ENCODE results near the gene TEKTIP1. TPM values are rescaled to one million over a fixed set of nuclear protein-coding genes. Genes with fewer than 3 reads are reported as not detected.
"Not testable (repeated sequence)": the region's sequence is repeated elsewhere in the genome, so short reads cannot be mapped to it uniquely, and the experiment has no call there.

Gene TEKTIP1
- total and polyA plus RNA-seq, 9 donors = 0.54 to 5.6 (median 3.6) TPM; not detected in 2

- peaks cover 9% of the 10 kb centered on the region for H3K4me1 ChIP-seq (ENCODE audit: insufficient read depth)
- DNase-seq = peak in 3 of 5 donors; percentile 51 to 59 (median 56)
- no peaks in the 10 kb centered on the region for H3K36me3 ChIP-seq
- no peaks in the 10 kb centered on the region for H3K9me3 ChIP-seq
- no peak for TF ChIP-seq CTCF (IDR thresholded peaks at IDR 0.05)
- no peak for TF ChIP-seq EP300 (IDR thresholded peaks at IDR 0.05)
- TF ChIP-seq POLR2A (IDR thresholded peaks at IDR 0.05) = no peak
- peak overlapping the region; percentile 80 for H3K4me3 ChIP-seq
- WGBS, 3 donors = 24 to 26% (median 25%) methylated on average over 26 to 31 of the region's 31 CpGs
- intact Hi-C loops (cut with DNase I) = no loop called here
- no peaks in the 10 kb centered on the region for H3K27me3 ChIP-seq
- H3K27ac ChIP-seq = peak overlapping the region in 1 of 2 donors; percentile 46
Measured at GRCh38 chr19:3507371-3508120, 31.4 kb upstream of the TEKTIP1 start.

- H3K4me3 ChIP-seq; H3K36me3 ChIP-seq; DNase-seq; intact Hi-C loops (cut with DNase I); H3K27ac ChIP-seq; H3K27me3 ChIP-seq; H3K4me1 ChIP-seq (ENCODE audit: insufficient read depth); H3K9me3 ChIP-seq: not testable (repeated sequence)
- WGBS, 3 donors = 90 to 94% (median 92%) methylated on average over 18 of the region's 18 CpGs
Measured at GRCh38 chr19:3508121-3508661, 30.8 kb upstream of the TEKTIP1 start.

GRCh38 chr19:3508771-3509535 lies 30.0 kb upstream of the TEKTIP1 start:
- H3K27ac ChIP-seq = no peak overlapping the region
- 81 to 86% (median 81%) methylated on average over 23 of the region's 23 CpGs for WGBS, 3 donors
- peaks cover 11% of the 10 kb centered on the region for H3K4me1 ChIP-seq (ENCODE audit: insufficient read depth)
- H3K27me3 ChIP-seq = no peaks in the 10 kb centered on the region
- DNase-seq = peak in 2 of 5 donors; percentile 25 to 34
- TF ChIP-seq CTCF (IDR thresholded peaks at IDR 0.05) (no peak), EP300 (IDR thresholded peaks at IDR 0.05) (no peak), POLR2A (IDR thresholded peaks at IDR 0.05) (no peak)
- intact Hi-C loops (cut with DNase I) = no loop called here
- no peak overlapping the region for H3K4me3 ChIP-seq
- no peaks in the 10 kb centered on the region for H3K36me3 ChIP-seq
- H3K9me3 ChIP-seq = no peaks in the 10 kb centered on the region

GRCh38 chr19:3509566-3509989 lies 29.4 kb upstream of the TEKTIP1 start:
- Histone ChIP-seq H3K9me3 (no peaks in the 10 kb centered on the region), H3K4me1 (ENCODE audit: insufficient read depth) (peaks cover 11% of the 10 kb centered on the region), H3K36me3 (no peaks in the 10 kb centered on the region), H3K4me3 (no peak overlapping the region), H3K27ac (no peak overlapping the region), H3K27me3 (no peaks in the 10 kb centered on the region)
- intact Hi-C loops (cut with DNase I) = no loop called here
- DNase-seq = peak in 1 of 5 donors; percentile 32
- WGBS, 3 donors = 80 to 83% (median 82%) methylated on average over 15 of the region's 15 CpGs
- TF ChIP-seq EP300 (IDR thresholded peaks at IDR 0.05) (no peak), POLR2A (IDR thresholded peaks at IDR 0.05) (no peak), CTCF (IDR thresholded peaks at IDR 0.05) (no peak)
